SU-DHL-6 (cell line): Measurements from ENCODE around the gene SEZ6L.

Source experiments
- H2AFZ ChIP-seq: fragments of 200-600 bp; sonication (generic); 2 replicates; pipeline ENCODE4 v1.6.1; 2014; ENCODE audit warnings: low read depth, mild to moderate bottlenecking, moderate library complexity, mixed read lengths, antibody characterized with exemption, low read length; ENCODE audit not compliant: severe bottlenecking
- H3F3A ChIP-seq: fragments of 200-600 bp; shearing (Covaris generic); 2 replicates; pipeline ENCODE4 v1.6.0; 2016; ENCODE audit warnings: antibody characterized with exemption, mild to moderate bottlenecking; ENCODE audit not compliant: insufficient read depth
- H3K27ac ChIP-seq: fragments of 200-600 bp; sonication (generic); 2 replicates; pipeline ENCODE4 v1.5.1; 2016; ENCODE audit warnings: low read depth, mild to moderate bottlenecking, low read length, moderate library complexity, mixed read lengths
- H3K27me3 ChIP-seq: fragments of 200-600 bp; sonication (generic), shearing (Covaris generic); 2 replicates; pipeline ENCODE4 v1.6.0; 2014; ENCODE audit warnings: mild to moderate bottlenecking, low read length
- H3K36me3 ChIP-seq: fragments of 200-600 bp; sonication (generic); 2 replicates; pipeline ENCODE4 v1.6.1; 2014; ENCODE audit warnings: mild to moderate bottlenecking, low read length, mixed read lengths
- H3K4me2 ChIP-seq: fragments of 300-600, 200-600 bp; shearing (Covaris generic), sonication (generic); 2 replicates; pipeline ENCODE4 v1.6.0; 2014; ENCODE audit warnings: low read length, low read depth, mild to moderate bottlenecking; ENCODE audit not compliant: poor library complexity, severe bottlenecking
- H3K4me3 ChIP-seq: fragments of 200-600 bp; sonication (generic); 2 replicates; pipeline ENCODE4 v1.5.1; 2014; ENCODE audit warnings: antibody characterized with exemption, low read length, mild to moderate bottlenecking, mixed read lengths; ENCODE audit not compliant: insufficient read depth, poor library complexity, severe bottlenecking
- H3K79me2 ChIP-seq: fragments of 200-600 bp; sonication (generic); 2 replicates; pipeline ENCODE4 v1.6.1; 2014; ENCODE audit warnings: mild to moderate bottlenecking, low read length, moderate library complexity; ENCODE audit not compliant: insufficient read depth
- H3K9ac ChIP-seq: fragments of 200-600 bp; sonication (generic); 2 replicates; pipeline ENCODE4 v1.7.0; 2014; ENCODE audit warnings: mild to moderate bottlenecking, low read length
- H3K9me2 ChIP-seq: fragments of 200-600 bp; sonication (generic); replicated peaks from 2 replicates; pipeline ENCODE4 v1.6.1; 2014; ENCODE audit warnings: low read length; ENCODE audit not compliant: insufficient read depth
- H3K9me3 ChIP-seq: fragments of 200-600 bp; sonication (generic); 2 replicates; pipeline ENCODE4 v1.6.1; 2014; ENCODE audit warnings: low read length, mixed read lengths; ENCODE audit not compliant: insufficient read depth
- H4K20me1 ChIP-seq: fragments of 200-600 bp; sonication (generic); 2 replicates; pipeline ENCODE4 v1.6.1; 2014; ENCODE audit warnings: low read depth, mild to moderate bottlenecking, antibody characterized with exemption, low read length, moderate library complexity, mixed read lengths
- EZH2phosphoT487 ChIP-seq: fragments of 200-600 bp; sonication (generic), shearing (Covaris generic); conservative IDR thresholded peaks from 2 replicates; pipeline ENCODE4 v1.6.1; 2018; ENCODE audit warnings: mild to moderate bottlenecking, antibody characterized with exemption, low read length, moderate library complexity, mixed read lengths
- TF ChIP-seq, protein P1 (sequence below): fragments of 200-600 bp; sonication (generic); IDR thresholded peaks from one replicate; pipeline ENCODE4 v1.5.1; 2017; ENCODE audit warnings: antibody characterized with exemption, mild to moderate bottlenecking, low read length, moderate library complexity; ENCODE audit not compliant: insufficient read depth, poor library complexity, severe bottlenecking

SEZ6L gene

GRCh38 chr22:26238596-26238995, 69.3 kb downstream of the SEZ6L start:
- no peak overlapping the region for H2AFZ ChIP-seq
- no peaks in the 10 kb centered on the region for H3K36me3 ChIP-seq
- no peaks in the 10 kb centered on the region for H3K79me2 ChIP-seq
- TF ChIP-seq, protein P1, sequence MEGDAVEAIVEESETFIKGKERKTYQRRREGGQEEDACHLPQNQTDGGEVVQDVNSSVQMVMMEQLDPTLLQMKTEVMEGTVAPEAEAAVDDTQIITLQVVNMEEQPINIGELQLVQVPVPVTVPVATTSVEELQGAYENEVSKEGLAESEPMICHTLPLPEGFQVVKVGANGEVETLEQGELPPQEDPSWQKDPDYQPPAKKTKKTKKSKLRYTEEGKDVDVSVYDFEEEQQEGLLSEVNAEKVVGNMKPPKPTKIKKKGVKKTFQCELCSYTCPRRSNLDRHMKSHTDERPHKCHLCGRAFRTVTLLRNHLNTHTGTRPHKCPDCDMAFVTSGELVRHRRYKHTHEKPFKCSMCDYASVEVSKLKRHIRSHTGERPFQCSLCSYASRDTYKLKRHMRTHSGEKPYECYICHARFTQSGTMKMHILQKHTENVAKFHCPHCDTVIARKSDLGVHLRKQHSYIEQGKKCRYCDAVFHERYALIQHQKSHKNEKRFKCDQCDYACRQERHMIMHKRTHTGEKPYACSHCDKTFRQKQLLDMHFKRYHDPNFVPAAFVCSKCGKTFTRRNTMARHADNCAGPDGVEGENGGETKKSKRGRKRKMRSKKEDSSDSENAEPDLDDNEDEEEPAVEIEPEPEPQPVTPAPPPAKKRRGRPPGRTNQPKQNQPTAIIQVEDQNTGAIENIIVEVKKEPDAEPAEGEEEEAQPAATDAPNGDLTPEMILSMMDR, result no peak
- H3K9ac ChIP-seq, result no peak overlapping the region
- H3K27ac ChIP-seq, result no peak overlapping the region
- H4K20me1 ChIP-seq, result no peaks in the 10 kb centered on the region
- H3F3A ChIP-seq, result no peaks in the 10 kb centered on the region
- H3K9me3 ChIP-seq, result no peaks in the 10 kb centered on the region
- no peak overlapping the region for H3K4me3 ChIP-seq
- no peaks in the 10 kb centered on the region for H3K9me2 ChIP-seq
- no peak overlapping the region for H3K4me2 ChIP-seq
- 0 out of 2 replicates have a peak, but pooled peaks cover 4% of the 10 kb centered on the region for H3K27me3 ChIP-seq

GRCh38 chr22:26239581-26239980, 70.3 kb downstream of the SEZ6L start:
- H3K4me2 ChIP-seq, result no peak overlapping the region
- no peaks in the 10 kb centered on the region for H3K9me3 ChIP-seq
- 0 out of 2 replicates have a peak, but pooled peaks cover 4% of the 10 kb centered on the region for H3K27me3 ChIP-seq
- no peaks in the 10 kb centered on the region for H3K36me3 ChIP-seq
- TF ChIP-seq, protein P1, result no peak
- no peak for TF ChIP-seq EZH2phosphoT487
- no peak overlapping the region for H2AFZ ChIP-seq
- no peak overlapping the region for H3K4me3 ChIP-seq
- H3F3A ChIP-seq, result no peaks in the 10 kb centered on the region
- H3K79me2 ChIP-seq, result no peaks in the 10 kb centered on the region
- H3K27ac ChIP-seq, result no peak overlapping the region
- no peaks in the 10 kb centered on the region for H3K9me2 ChIP-seq
- H4K20me1 ChIP-seq, result no peaks in the 10 kb centered on the region
- no peak overlapping the region for H3K9ac ChIP-seq

DNA sequence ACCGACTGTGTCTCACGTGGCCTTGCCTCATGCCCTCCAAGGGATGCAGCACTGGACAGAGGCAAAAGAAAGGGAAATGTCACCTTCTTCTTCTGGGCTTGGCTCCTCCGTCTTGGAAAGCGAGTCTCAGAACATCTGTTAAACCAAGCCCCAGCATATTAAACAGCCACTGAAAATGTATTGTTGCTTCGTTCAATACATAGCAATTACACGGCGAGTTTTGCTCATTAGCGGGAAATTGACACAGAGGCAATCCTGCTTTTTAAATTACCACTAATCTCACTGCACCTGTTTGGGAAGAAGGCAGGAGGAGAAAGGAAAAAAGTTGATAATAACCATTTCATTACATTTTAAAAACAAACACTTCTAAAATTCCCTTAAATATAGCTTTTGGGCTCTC, 72.1 kb downstream of the SEZ6L start:
- H3F3A ChIP-seq, result no peaks in the 10 kb centered on the region
- H2AFZ ChIP-seq, result no peak overlapping the region
- H3K79me2 ChIP-seq, result no peaks in the 10 kb centered on the region
- no peak overlapping the region for H3K9ac ChIP-seq
- H4K20me1 ChIP-seq, result no peaks in the 10 kb centered on the region
- H3K27me3 ChIP-seq, result 0 out of 2 replicates have a peak, but pooled peaks cover 4% of the 10 kb centered on the region
- no peak overlapping the region for H3K4me3 ChIP-seq
- no peaks in the 10 kb centered on the region for H3K36me3 ChIP-seq
- H3K9me3 ChIP-seq, result no peaks in the 10 kb centered on the region
- no peak overlapping the region for H3K27ac ChIP-seq
- no peak for TF ChIP-seq EZH2phosphoT487
- TF ChIP-seq, protein P1, result no peak
- H3K9me2 ChIP-seq, result no peaks in the 10 kb centered on the region
- H3K4me2 ChIP-seq, result no peak overlapping the region
